Activated B cell treated with CpG ODN at 0.5 μM for 24 hours (primary cell): ENCODE measurements around the gene SGCD. TPM values are rescaled to one million over a fixed set of nuclear protein-coding genes. Genes with fewer than 3 reads are reported as not detected.

Experiments used
- ATAC-seq: fragments of 200-7000 bp; cut with Tn5 transposase; one replicate; pipeline ENCODE4 v1.10.0; 2021; ENCODE audit warnings: low read depth, mild to moderate bottlenecking, moderate library complexity
- CTCF ChIA-PET: fragments of 350-600 bp; sonication (Branson Sonifier 250); formaldehyde crosslinking; loops from one replicate; lab custom pipeline; 2021; ENCODE audit warnings: antibody characterized with exemption; lab: Charles Lee
- POLR2A ChIA-PET: fragments of 350-600 bp; sonication (Branson Sonifier 250); formaldehyde crosslinking; loops from one replicate; lab custom pipeline; 2021; ENCODE audit warnings: antibody characterized with exemption; lab: Charles Lee
- DNase-seq: peaks from one replicate; pipeline ENCODE4 v3.0.0; 2022
- H3K27ac Mint-ChIP-seq: one replicate; pipeline ENCODE4 v1.8.0; 2020; ENCODE audit warnings: mixed read lengths
- H3K27me3 Mint-ChIP-seq: one replicate; pipeline ENCODE4 v1.8.0; 2021; ENCODE audit warnings: mixed read lengths
- H3K36me3 Mint-ChIP-seq: one replicate; pipeline ENCODE4 v1.8.0; 2021; ENCODE audit warnings: low read depth, mixed read lengths
- H3K4me1 Mint-ChIP-seq: one replicate; pipeline ENCODE4 v1.8.0; 2021; ENCODE audit warnings: mixed read lengths
- H3K4me3 Mint-ChIP-seq: one replicate; pipeline ENCODE4 v1.8.0; 2020; ENCODE audit warnings: mild to moderate bottlenecking, mixed read lengths
- H3K9me3 Mint-ChIP-seq: one replicate; pipeline ENCODE4 v1.8.0; 2020; ENCODE audit warnings: mixed read lengths
- CTCF ChIP-seq: fragments of 200-600 bp; IDR thresholded peaks from one replicate; pipeline ENCODE4 v1.8.0; 2022; ENCODE audit warnings: antibody characterized with exemption, mild to moderate bottlenecking
- intact Hi-C: fragments of 100-400 bp; cut with micrococcal nuclease; formaldehyde crosslinking; loops from one replicate; pipeline ENCODE4 v1.15.1; 2024
- total RNA-seq: library from RNA; stranded (reverse); gene quantifications from 2 replicates; pipeline ENCODE4 v1.2.3, GENCODE V29; 2022

Gene SGCD
- total RNA-seq, 1 donor from 2014 or later = not detected

GRCh38 chr5:156411957-156412356 lies 85.0 kb downstream of the SGCD start:
- ChIA-PET POLR2A (no interaction called here), CTCF (no interaction called here)
- intact Hi-C loops = no loop called here
- Mint-ChIP-seq H3K27me3 (peaks cover 10% of the 10 kb centered on the region), H3K27ac (no peak overlapping the region), H3K4me1 (no peaks in the 10 kb centered on the region), H3K4me3 (no peak overlapping the region), H3K9me3 (no peaks in the 10 kb centered on the region), H3K36me3 (no peaks in the 10 kb centered on the region)
- no peak for TF ChIP-seq CTCF
- ATAC-seq = no peak
- DNase-seq = no peak

DNA sequence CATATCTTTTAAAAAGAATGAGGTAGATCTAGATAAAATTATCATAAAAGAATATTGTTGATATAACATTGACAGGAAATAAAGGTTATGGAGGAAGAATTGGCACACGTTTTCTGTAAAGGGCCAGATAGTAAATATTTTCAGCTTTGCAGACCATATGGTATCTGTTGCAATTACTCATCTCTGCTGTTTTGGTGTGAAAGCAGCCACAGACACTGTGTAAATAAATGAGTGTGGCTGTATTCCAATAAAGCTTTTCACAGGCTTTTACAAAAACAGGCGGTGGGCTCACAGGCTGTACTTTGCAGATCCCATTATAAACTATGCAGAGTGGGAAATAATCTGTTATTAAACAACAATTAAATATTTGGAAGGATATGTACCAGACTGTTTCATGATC lies 87.4 kb downstream of the SGCD start:
- intact Hi-C loops = no loop called here
- no peak overlapping the region for H3K4me3 Mint-ChIP-seq
- H3K9me3 Mint-ChIP-seq = no peaks in the 10 kb centered on the region
- no peak for ATAC-seq
- H3K36me3 Mint-ChIP-seq = no peaks in the 10 kb centered on the region
- ChIA-PET POLR2A (no interaction called here), CTCF (no interaction called here)
- no peaks in the 10 kb centered on the region for H3K4me1 Mint-ChIP-seq
- DNase-seq = no peak
- peaks cover 4% of the 10 kb centered on the region for H3K27me3 Mint-ChIP-seq
- no peak overlapping the region for H3K27ac Mint-ChIP-seq
- TF ChIP-seq CTCF = no peak

DNA sequence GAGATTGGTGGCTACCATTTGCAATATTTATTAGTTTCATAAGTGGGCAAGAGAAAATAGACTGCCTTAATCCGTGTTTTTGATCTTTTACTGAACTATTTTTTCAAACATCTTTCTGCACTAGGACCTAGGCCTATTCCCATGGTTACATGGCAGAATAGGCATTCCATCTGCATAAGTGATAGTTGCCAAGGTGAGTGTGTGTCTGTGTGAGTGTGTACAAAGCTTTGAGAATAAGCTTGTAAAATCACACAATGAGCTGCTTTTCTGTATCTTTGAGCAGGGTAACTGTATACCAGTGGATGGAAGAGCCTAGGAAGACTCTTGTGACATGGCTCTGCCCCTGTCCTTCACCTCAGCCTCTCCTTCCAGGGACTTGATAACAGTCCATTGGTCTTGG lies 92.7 kb downstream of the SGCD start:
- CTCF ChIA-PET = no interaction called here
- no peak for ATAC-seq
- Mint-ChIP-seq H3K4me1 (no peaks in the 10 kb centered on the region), H3K9me3 (no peaks in the 10 kb centered on the region), H3K27ac (no peak overlapping the region), H3K4me3 (no peak overlapping the region), H3K36me3 (no peaks in the 10 kb centered on the region), H3K27me3 (peaks cover 3% of the 10 kb centered on the region)
- no peak for DNase-seq
- intact Hi-C loops = no loop called here
- no peak for TF ChIP-seq CTCF
- POLR2A ChIA-PET = no interaction called here

- intact Hi-C loops = no loop called here
- TF ChIP-seq CTCF = no peak
These were observed 93.7 kb downstream of the SGCD start for GRCh38 chr5:156420665-156421064.

DNA sequence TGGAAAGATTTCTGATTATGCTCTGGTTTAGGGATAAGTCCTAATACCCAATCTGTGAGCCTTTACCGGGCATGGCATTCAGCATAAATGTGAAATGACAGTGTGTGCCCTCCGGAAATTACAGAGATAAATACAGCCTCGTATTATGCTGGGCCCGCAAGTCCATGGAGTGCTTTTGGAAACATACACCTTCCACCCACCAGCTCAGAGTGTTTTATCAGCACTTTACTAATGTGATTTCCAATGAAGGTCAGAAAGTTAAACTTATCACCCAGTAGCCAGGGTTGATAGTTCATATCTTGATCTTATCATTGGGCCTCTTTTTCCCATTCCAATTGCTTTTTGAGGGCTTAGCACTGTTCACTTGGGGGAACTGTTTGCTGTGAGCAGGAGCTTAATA lies 94.8 kb downstream of the SGCD start:
- DNase-seq = no peak
- H3K27me3 Mint-ChIP-seq = peaks cover 3% of the 10 kb centered on the region
- H3K4me1 Mint-ChIP-seq = no peaks in the 10 kb centered on the region
- intact Hi-C loops = no loop called here
- no peaks in the 10 kb centered on the region for H3K36me3 Mint-ChIP-seq
- no peak overlapping the region for H3K4me3 Mint-ChIP-seq
- no peak overlapping the region for H3K27ac Mint-ChIP-seq
- no peaks in the 10 kb centered on the region for H3K9me3 Mint-ChIP-seq
- ChIA-PET CTCF (no interaction called here), POLR2A (no interaction called here)
- TF ChIP-seq CTCF = no peak
- no peak for ATAC-seq

More at GRCh38 chr5:156420665-156421064, 93.7 kb downstream of the SGCD start:
- DNase-seq (no peak), ATAC-seq (no peak)
- no peaks in the 10 kb centered on the region for H3K9me3 Mint-ChIP-seq
- H3K36me3 Mint-ChIP-seq = no peaks in the 10 kb centered on the region
- no peaks in the 10 kb centered on the region for H3K4me1 Mint-ChIP-seq
- ChIA-PET POLR2A (no interaction called here), CTCF (no interaction called here)
- H3K4me3 Mint-ChIP-seq = no peak overlapping the region
- H3K27ac Mint-ChIP-seq = no peak overlapping the region
- peaks cover 3% of the 10 kb centered on the region for H3K27me3 Mint-ChIP-seq
